HepG2 (cell line): ENCODE results near the gene INHBB. TPM values are rescaled to one million over a fixed set of nuclear protein-coding genes. Genes with fewer than 3 reads are reported as not detected.

ENCODE experiments used
- ATAC-seq: fragments of 200-7000 bp; cut with Tn5 transposase; 3 replicates; pipeline ENCODE4 v1.9.1; 2020; ENCODE audit warnings: mild to moderate bottlenecking, moderate library complexity
- BruUV-seq: library from RNA; stranded (reverse); fragments of 400-500 nt; replicated peaks from 2 replicates; lab custom pipeline; 2021; lab: Mats Ljungman, UMichigan
- CTCF ChIA-PET: fragments of 300-600 bp; formaldehyde crosslinking; extraction: SDS; loops from one replicate; lab custom pipeline; 2021; ENCODE audit warnings: low total read pairs, inconsistent platforms, low intra/inter-chr PET ratio; lab: Yijun Ruan, JAX
- POLR2A ChIA-PET: fragments of 350-600 bp; sonication (Branson Sonifier 250); formaldehyde crosslinking; loops from one replicate; lab custom pipeline; 2020; ENCODE audit warnings: antibody characterized with exemption, inconsistent platforms; lab: Yijun Ruan, JAX
- DNase-seq: peaks from one replicate; pipeline ENCODE4 v3.0.0-alpha.2; 2015; ENCODE audit warnings: low spot score
- FAIRE-seq: peaks from 3 replicates; lab custom pipeline; 2011; peaks lifted over from hg19 to GRCh38; lab: Jason Lieb, UNC
- H2AFZ ChIP-seq: one replicate; pipeline ENCODE4 v1.6.1; 2011; ENCODE audit warnings: low read length, inconsistent platforms
- H3K27ac ChIP-seq: fragments of 300-600 bp; 3 replicates; pipeline ENCODE4 v1.8.0; 2011; ENCODE audit warnings: mixed run types, mild to moderate bottlenecking, mixed read lengths, low read length, inconsistent platforms; ENCODE audit not compliant: insufficient read depth; ENCODE audit errors: extremely low read length
- H3K27me3 ChIP-seq, 2 experiments: fragments of 200-600 bp in 1 of 2; 2 replicates in 1 of 2; 3 replicates in 1 of 2; pipeline versions ENCODE4 v1.6.0 to v1.8.0; 2011; ENCODE audit warnings: low read length in 2 of 2, mild to moderate bottlenecking in 2 of 2, moderate library complexity in 2 of 2, inconsistent platforms in 1 of 2; ENCODE audit not compliant: insufficient read depth in 2 of 2, control insufficient read depth in 1 of 2
- H3K36me3 ChIP-seq, 2 experiments: fragments of 200-600 bp in 1 of 2; replicated peaks in 1 of 2; 2 replicates in 1 of 2; 3 replicates in 1 of 2; pipeline versions ENCODE4 v1.5.1 to v1.8.0; 2011; ENCODE audit warnings: low read length in 2 of 2, inconsistent platforms in 1 of 2; ENCODE audit not compliant: insufficient read depth in 2 of 2, control insufficient read depth in 1 of 2
- H3K4me1 ChIP-seq: 2 replicates; pipeline ENCODE4 v1.5.1; 2012; ENCODE audit warnings: low read length, inconsistent platforms; ENCODE audit not compliant: insufficient read depth
- H3K4me2 ChIP-seq: 2 replicates; pipeline ENCODE4 v1.6.0; 2011; ENCODE audit warnings: low read depth, low read length, inconsistent platforms
- H3K4me3 ChIP-seq, 3 experiments: fragments of 200-600 bp in 1 of 3; sonication (generic), shearing (Covaris generic) in 1 of 3; replicated peaks in 1 of 3; 2 replicates each; pipeline ENCODE4 v1.5.1; 2011 to 2016; ENCODE audit warnings: low read length in 3 of 3, inconsistent platforms in 2 of 3, low read depth in 2 of 3, mild to moderate bottlenecking in 2 of 3, control low read depth in 1 of 3, mixed read lengths in 1 of 3; ENCODE audit not compliant: insufficient read depth in 1 of 3
- H3K79me2 ChIP-seq: one replicate; pipeline ENCODE4 v1.6.1; 2011; ENCODE audit warnings: low read length, inconsistent platforms; ENCODE audit not compliant: insufficient read depth
- H3K9ac ChIP-seq: 2 replicates; pipeline ENCODE4 v1.6.0; 2011; ENCODE audit warnings: mild to moderate bottlenecking, low read depth, low read length, inconsistent platforms; ENCODE audit not compliant: insufficient read depth
- H3K9me3 ChIP-seq: 2 replicates; pipeline ENCODE4 v1.5.1; 2012; ENCODE audit warnings: mild to moderate bottlenecking, low read length
- H4K20me1 ChIP-seq: 2 replicates; pipeline ENCODE4 v1.6.0; 2011; ENCODE audit warnings: inconsistent platforms, mild to moderate bottlenecking, low read length, moderate library complexity; ENCODE audit not compliant: insufficient read depth
- CEBPB ChIP-seq: IDR thresholded peaks from 2 replicates; pipeline ENCODE4 v1.6.1; 2011; ENCODE audit warnings: low read depth, low read length, improper control_type of control experiment, borderline replicate concordance
- KDM3A ChIP-seq: IDR thresholded peaks from 2 replicates; pipeline ENCODE4 v1.6.1; 2018; ENCODE audit warnings: low read depth, missing compliant biosample characterization
- RBFOX2 ChIP-seq: fragments of 200-400 bp; formaldehyde crosslinking; IDR thresholded peaks from 2 replicates; pipeline ENCODE4 v1.6.1; 2017; ENCODE audit warnings: low read depth, mild to moderate bottlenecking, low read length
- ZNF180 ChIP-seq: sonication (generic); formaldehyde crosslinking; IDR thresholded peaks from 2 replicates; pipeline ENCODE4 v1.4.0; 2020; ENCODE audit warnings: low read depth, missing genetic modification reagents, borderline replicate concordance
- ZNF343 ChIP-seq: sonication (generic); formaldehyde crosslinking; IDR thresholded peaks from 2 replicates; pipeline ENCODE4 v1.4.0; 2020; ENCODE audit warnings: mild to moderate bottlenecking, missing genetic modification reagents
- ZNF740 ChIP-seq: sonication (generic); formaldehyde crosslinking; IDR thresholded peaks from 2 replicates; pipeline ENCODE4 v1.4.0; 2020; ENCODE audit warnings: missing genetic modification reagents
- WGBS: methylation state at CpG from one replicate; pipeline ENCODE4 v1.1.6; 2017; ENCODE audit warnings: low lambda C conversion rate; 5-methylcytosine and 5-hydroxymethylcytosine counted together
- in situ Hi-C: cut with HindIII; loops from 2 replicates; pipeline ENCODE4 v1.10.0; 2017; ENCODE audit warnings: low pct_unique_long_range_greater_than_20kb; ENCODE audit not compliant: extremely low pct_ligation_motif_present
- intact Hi-C: fragments of 100-400 bp; cut with micrococcal nuclease; formaldehyde crosslinking; loops from one replicate; pipeline ENCODE4 v1.10.0; 2022; ENCODE audit not compliant: unreplicated experiment
- polyA plus RNA-seq, 8 experiments: library from polyadenylated mRNA; depleted of rRNA in 3 of 8; stranded (reverse) in 7 of 8; unstranded in 1 of 8; fragments of >200 nt; fragmentation: Illumina TruSeq in 4 of 8; extraction: Trizol in 4 of 8; gene quantifications; 2 replicates each; pipeline versions ENCODE4 v1.2.1 to v1.2.3, GENCODE V29; 2011 to 2016; ENCODE audit warnings: low read depth in 4 of 8, missing spikeins in 1 of 8, mixed read lengths in 1 of 8; ENCODE audit not compliant: insufficient read depth in 1 of 8
- total RNA-seq, 5 experiments: library from RNA; depleted of rRNA; stranded (reverse); fragments of >200 nt; fragmentation: Illumina TruSeq; extraction: Trizol; gene quantifications; 2 replicates each; pipeline ENCODE4 v1.2.3, GENCODE V29; 2016; ENCODE audit warnings: low read depth in 1 of 5
- TF ChIP-seq, protein P1 (sequence below): sonication (generic); formaldehyde crosslinking; IDR thresholded peaks from 2 replicates; pipeline ENCODE4 v1.4.0; 2020; ENCODE audit warnings: missing genetic modification reagents

INHBB gene
- total and polyA plus RNA-seq, 2 of the 13 experiments (the other 11 are each of a cell fraction or from before 2014, with no cell fraction given): 0.20 to 1.7 TPM

- Histone ChIP-seq H4K20me1 (no peaks in the 10 kb centered on the region), H2AFZ (no peak overlapping the region), H3K4me2 (no peak overlapping the region), H3K9ac (no peak overlapping the region), H3K36me3 (no peaks in the 10 kb centered on the region), H3K79me2 (no peaks in the 10 kb centered on the region)
- CTCF ChIA-PET: no interaction called here
- ATAC-seq (no peak), DNase-seq (no peak), FAIRE-seq (no peak)
- POLR2A ChIA-PET: no interaction called here
- TF ChIP-seq ZNF343 (CRISPR knock-in tag) (no peak), ZNF740 (CRISPR knock-in tag) (no peak), KDM3A (CRISPR knock-in tag) (no peak), ZNF180 (no peak), RBFOX2 (no peak), CEBPB (peak; percentile 55; the same call in 1 of the 2 replicates)
- TF ChIP-seq, all 625 proteins: peak for 1
- peaks cover 1% of the 10 kb centered on the region for H3K4me1 ChIP-seq
- H3K27me3 ChIP-seq: peaks cover 14 to 78% of the 10 kb centered on the region in 2 experiments; a peak in 4 of 5 replicates
- intact Hi-C loops: no loop called here
- no peak overlapping the region for H3K27ac ChIP-seq
- BruUV-seq: no TSS peak
- in situ Hi-C loops: loop anchor here (10.0 kb wide), 1 partner anchor 737 kb away; no protein-coding TSS in a partner anchor
- no peaks in the 10 kb centered on the region for H3K9me3 ChIP-seq
- 8% methylated on average over 1 of the region's 1 CpG for WGBS
- H3K4me3 ChIP-seq: no peak overlapping the region
Measured at GRCh38 chr2:120338015-120338414, 7.9 kb upstream of the INHBB start.

DNA sequence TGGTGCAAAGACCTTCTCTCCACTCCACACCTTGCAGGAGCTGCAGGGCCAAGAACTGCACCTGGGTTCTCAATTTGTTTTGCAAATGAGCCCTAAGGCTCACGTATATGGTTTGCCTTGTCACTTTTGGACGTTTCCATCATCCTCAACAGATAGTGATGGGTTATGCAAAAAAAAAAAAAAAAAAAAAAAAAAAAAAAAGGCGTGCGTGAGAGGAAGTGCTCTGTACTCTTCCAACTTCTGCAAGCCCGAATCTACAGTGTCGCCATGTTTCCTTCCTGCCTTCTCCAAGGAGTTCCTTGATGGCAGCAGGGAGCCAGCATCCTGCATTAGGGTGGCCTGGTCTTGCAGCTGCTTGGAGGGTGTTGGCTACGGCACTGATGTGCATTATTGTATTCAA, 4.0 kb upstream of the INHBB start:
- ChIA-PET POLR2A (no interaction called here), CTCF (interaction anchor here (2.7 kb wide), 1 partner anchor 211 kb away, joined by 17 read pairs; no protein-coding TSS in a partner anchor)
- Histone ChIP-seq H3K27me3 (peaks cover 23 to 85% of the 10 kb centered on the region in 2 experiments; a peak in 4 of 5 replicates), H3K79me2 (no peaks in the 10 kb centered on the region), H3K4me1 (peaks cover 18% of the 10 kb centered on the region), H3K4me3 (no peak overlapping the region), H4K20me1 (peaks cover 5% of the 10 kb centered on the region; the same call in 1 of the 2 replicates), H3K9me3 (no peaks in the 10 kb centered on the region), H2AFZ (no peak overlapping the region), H3K4me2 (no peak overlapping the region), H3K9ac (no peak overlapping the region), H3K36me3 (no peaks in the 10 kb centered on the region), H3K27ac (no peak overlapping the region)
- 13% methylated on average over 7 of the region's 7 CpGs for WGBS
- TF ChIP-seq, protein P1, sequence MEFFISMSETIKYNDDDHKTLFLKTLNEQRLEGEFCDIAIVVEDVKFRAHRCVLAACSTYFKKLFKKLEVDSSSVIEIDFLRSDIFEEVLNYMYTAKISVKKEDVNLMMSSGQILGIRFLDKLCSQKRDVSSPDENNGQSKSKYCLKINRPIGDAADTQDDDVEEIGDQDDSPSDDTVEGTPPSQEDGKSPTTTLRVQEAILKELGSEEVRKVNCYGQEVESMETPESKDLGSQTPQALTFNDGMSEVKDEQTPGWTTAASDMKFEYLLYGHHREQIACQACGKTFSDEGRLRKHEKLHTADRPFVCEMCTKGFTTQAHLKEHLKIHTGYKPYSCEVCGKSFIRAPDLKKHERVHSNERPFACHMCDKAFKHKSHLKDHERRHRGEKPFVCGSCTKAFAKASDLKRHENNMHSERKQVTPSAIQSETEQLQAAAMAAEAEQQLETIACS (CRISPR knock-in tag): no peak
- ATAC-seq: no peak
- no peak for FAIRE-seq
- intact Hi-C loops: loop anchor here (5.0 kb wide), 1 partner anchor 175 kb away; no protein-coding TSS in a partner anchor
- no TSS peak for BruUV-seq
- DNase-seq: no peak
- in situ Hi-C loops: loop anchor here (5.0 to 10.0 kb wide), 4 partner anchors 95 to 335 kb away; no protein-coding TSS in a partner anchor
